Neutrophil (primary cell): Measurements from ENCODE around the gene SARM1.
"Not testable (repeated sequence)": the region's sequence is repeated elsewhere in the genome, so short reads cannot be mapped to it uniquely, and the experiment has no call there.

ENCODE experiments used
- H3K27ac ChIP-seq: fragments of 200-600 bp; sonication (generic); 2 replicates; pipeline ENCODE4 v1.5.1; 2016; ENCODE audit warnings: mild to moderate bottlenecking, moderate library complexity
- H3K27me3 ChIP-seq: fragments of 200-600 bp; sonication (generic); 2 replicates; pipeline ENCODE4 v1.6.0; 2016; ENCODE audit warnings: mild to moderate bottlenecking
- H3K36me3 ChIP-seq: fragments of 200-600 bp; sonication (generic); 2 replicates; pipeline ENCODE4 v1.5.1; 2017
- H3K4me1 ChIP-seq, 2 experiments: fragments of 200-600 bp in 1 of 2; sonication (generic) in 1 of 2; 1 replicate in 1 of 2; 2 replicates in 1 of 2; pipeline versions ENCODE4 v1.5.1 to v1.6.1; 2013 to 2016; ENCODE audit warnings: low read depth in 1 of 2, low read length in 1 of 2, mild to moderate bottlenecking in 1 of 2, moderate library complexity in 1 of 2; ENCODE audit not compliant: control insufficient read depth in 1 of 2, insufficient read depth in 1 of 2
- H3K4me3 ChIP-seq, 2 experiments: fragments of 200-600 bp in 1 of 2; sonication (generic) in 1 of 2; 1 replicate in 1 of 2; 2 replicates in 1 of 2; pipeline ENCODE4 v1.5.1; 2013 to 2016; ENCODE audit warnings: low read depth in 1 of 2, low read length in 1 of 2, mild to moderate bottlenecking in 1 of 2, moderate library complexity in 1 of 2
- H3K9me3 ChIP-seq: fragments of 200-600 bp; sonication (generic); 2 replicates; pipeline ENCODE4 v1.5.1; 2016
- CTCF ChIP-seq: fragments of 200-600 bp; sonication (generic); IDR thresholded peaks from 2 replicates; pipeline ENCODE4 v1.5.1; 2016; ENCODE audit warnings: antibody characterized with exemption

SARM1 gene

GRCh38 chr17:28338056-28338768 lies 33.3 kb upstream of the SARM1 start:
- Histone ChIP-seq H3K9me3 (no peaks in the 10 kb centered on the region), H3K4me1 (peaks cover 31% of the 10 kb centered on the region in 2 experiments), H3K27me3 (no peaks in the 10 kb centered on the region), H3K36me3 (peaks cover 39% of the 10 kb centered on the region), H3K27ac (no peak overlapping the region), H3K4me3 (no peak overlapping the region)
- no peak for TF ChIP-seq CTCF

GRCh38 chr17:28338769-28339212 lies 32.7 kb upstream of the SARM1 start:
- not testable (repeated sequence) for H3K9me3 ChIP-seq, H3K27me3 ChIP-seq, H3K27ac ChIP-seq, H3K4me3 ChIP-seq
- H3K4me1 ChIP-seq = peaks cover 25 to 26% of the 10 kb centered on the region in 2 experiments
- H3K36me3 ChIP-seq = peaks cover 45% of the 10 kb centered on the region

GRCh38 chr17:28339431-28339830 lies 32.1 kb upstream of the SARM1 start:
- H3K4me1 ChIP-seq = peaks cover 19% of the 10 kb centered on the region in 2 experiments
- H3K27me3 ChIP-seq = no peaks in the 10 kb centered on the region
- no peak for TF ChIP-seq CTCF
- H3K4me3 ChIP-seq = no peak overlapping the region
- H3K27ac ChIP-seq = no peak overlapping the region
- H3K9me3 ChIP-seq = no peaks in the 10 kb centered on the region
- H3K36me3 ChIP-seq = peaks cover 52% of the 10 kb centered on the region

GRCh38 chr17:28340374-28340773 lies 31.1 kb upstream of the SARM1 start:
- no peak overlapping the region for H3K27ac ChIP-seq

GRCh38 chr17:28341516-28341915 lies 30.0 kb upstream of the SARM1 start:
- TF ChIP-seq CTCF = no peak
- Histone ChIP-seq H3K9me3 (no peaks in the 10 kb centered on the region), H3K4me3 (no peak overlapping the region), H3K27ac (no peak overlapping the region), H3K27me3 (no peaks in the 10 kb centered on the region), H3K36me3 (peaks cover 72% of the 10 kb centered on the region), H3K4me1 (peaks cover 3 to 4% of the 10 kb centered on the region in 2 experiments)

More at GRCh38 chr17:28340374-28340773, 31.1 kb upstream of the SARM1 start:
- peaks cover 11 to 12% of the 10 kb centered on the region in 2 experiments for H3K4me1 ChIP-seq
- H3K27me3 ChIP-seq = no peaks in the 10 kb centered on the region
- H3K9me3 ChIP-seq = no peaks in the 10 kb centered on the region
- TF ChIP-seq CTCF = no peak
- no peak overlapping the region for H3K4me3 ChIP-seq
- H3K36me3 ChIP-seq = peaks cover 61% of the 10 kb centered on the region

GRCh38 chr17:28342313-28342712 lies 29.2 kb upstream of the SARM1 start:
- H3K4me3 ChIP-seq = no peak overlapping the region

More at GRCh38 chr17:28342313-28342712, 29.2 kb upstream of the SARM1 start:
- H3K36me3 ChIP-seq = peaks cover 80% of the 10 kb centered on the region
- no peaks in the 10 kb centered on the region for H3K4me1 ChIP-seq
- no peak overlapping the region for H3K27ac ChIP-seq
- no peaks in the 10 kb centered on the region for H3K9me3 ChIP-seq
- TF ChIP-seq CTCF = no peak
- no peaks in the 10 kb centered on the region for H3K27me3 ChIP-seq
